Effector CD4-positive, alpha-beta T cell (primary cell): ENCODE results near the gene KIAA1217.
"Not testable (repeated sequence)": the region's sequence is repeated elsewhere in the genome, so short reads cannot be mapped to it uniquely, and the experiment has no call there.

Source experiments
- DNase-seq: peaks from one replicate; pipeline ENCODE4 v3.0.0-alpha.2; 2020

KIAA1217 gene

GRCh38 chr10:24415455-24416125, 206.7 kb downstream of the KIAA1217 start:
- DNase-seq, result no peak

GRCh38 chr10:24416248-24416647, 207.3 kb downstream of the KIAA1217 start:
- no peak for DNase-seq

GRCh38 chr10:24417053-24417452, 208.1 kb downstream of the KIAA1217 start:
- DNase-seq, result no peak

DNA sequence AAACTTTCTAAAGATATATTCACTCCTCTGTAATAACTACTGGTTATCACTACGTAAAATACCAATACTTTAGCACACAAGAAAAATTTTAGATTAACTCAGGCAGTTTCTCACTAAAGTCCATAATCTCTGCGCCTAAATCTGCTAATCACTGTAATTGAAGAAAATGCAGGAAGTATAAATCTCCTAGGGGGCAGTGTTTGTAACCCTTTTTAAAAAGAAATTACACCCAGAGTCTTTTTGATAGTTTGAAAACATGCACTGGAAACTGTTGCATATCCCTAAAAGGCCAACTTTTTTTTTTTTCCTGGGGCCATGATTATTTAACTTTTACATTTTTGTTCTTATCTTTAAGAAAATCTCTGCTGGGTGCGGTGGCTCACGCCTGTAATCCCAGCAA, 209.6 kb downstream of the KIAA1217 start:
- no peak for DNase-seq

DNA sequence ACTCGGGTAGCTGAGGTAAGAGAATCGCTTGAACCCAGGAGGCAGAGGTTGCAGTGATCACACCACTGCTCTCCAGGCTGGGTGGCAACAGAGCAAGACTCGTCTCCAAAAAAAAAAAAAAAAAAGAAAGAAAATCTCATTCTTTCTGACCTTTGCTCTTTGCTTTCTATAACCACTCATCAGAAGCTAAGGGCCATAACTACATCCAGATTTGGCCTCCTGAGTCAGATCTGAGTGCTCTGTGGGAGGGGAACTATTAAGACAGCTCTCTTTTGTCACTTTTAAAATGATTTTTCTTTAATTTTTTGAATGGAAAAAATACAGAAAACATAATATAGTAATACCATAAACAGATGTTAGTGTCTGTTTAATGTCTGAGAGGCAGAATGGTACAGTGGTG, 210.1 kb downstream of the KIAA1217 start:
- DNase-seq, result no peak

DNA sequence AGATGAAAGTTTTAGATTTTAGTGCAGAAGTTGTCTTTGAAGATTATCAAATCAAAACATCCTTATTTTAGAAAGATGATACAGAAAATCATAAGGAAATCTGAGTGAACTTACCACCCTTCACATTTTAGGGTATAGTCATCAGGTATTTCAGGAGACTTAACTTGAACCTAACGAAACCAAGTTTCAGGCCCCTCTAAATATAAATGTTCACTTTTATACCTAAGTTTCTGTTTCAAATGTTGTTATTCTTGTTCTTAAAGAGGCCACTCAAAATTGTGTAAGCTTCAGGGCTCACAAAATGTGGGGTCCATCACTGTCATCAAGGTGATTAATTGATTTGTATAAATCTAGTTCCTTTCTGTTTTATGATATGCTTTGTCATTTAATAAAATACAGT, 216.2 kb downstream of the KIAA1217 start:
- no peak for DNase-seq

DNA sequence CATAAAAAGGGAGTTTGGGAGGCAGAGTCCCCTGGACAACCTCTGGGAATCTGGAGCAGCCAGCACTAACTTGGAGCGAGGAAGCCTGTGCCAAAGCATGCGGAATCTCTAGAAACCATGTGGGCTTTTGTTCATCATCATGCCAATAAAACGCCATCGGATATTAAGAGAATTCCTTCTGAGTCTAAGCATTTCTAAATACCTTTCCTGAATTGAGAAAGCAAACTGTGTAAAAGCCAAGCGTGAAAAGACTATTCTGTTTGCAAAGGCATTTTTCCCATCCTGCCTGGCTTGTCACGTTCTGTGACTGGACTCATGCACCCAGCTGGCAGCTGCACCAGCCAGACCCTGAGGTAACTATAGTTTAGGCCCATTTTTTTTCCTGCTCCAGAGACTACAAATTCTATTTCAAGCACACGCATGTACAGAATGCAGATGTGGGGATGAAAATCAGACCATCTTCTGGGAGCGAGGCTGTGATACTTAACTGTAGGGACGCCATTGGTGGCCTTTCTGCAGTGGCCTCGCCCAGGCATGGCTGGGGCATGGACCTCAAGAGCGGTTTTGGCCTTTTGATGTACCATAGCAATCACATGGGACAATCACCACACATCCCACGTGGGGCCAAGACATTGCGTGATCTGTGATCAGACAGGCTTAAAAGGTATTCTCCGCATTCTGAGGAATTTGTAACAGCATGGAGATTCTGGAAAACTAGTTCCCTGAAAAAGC, 218.9 kb downstream of the KIAA1217 start:
- DNase-seq, result no peak

DNA sequence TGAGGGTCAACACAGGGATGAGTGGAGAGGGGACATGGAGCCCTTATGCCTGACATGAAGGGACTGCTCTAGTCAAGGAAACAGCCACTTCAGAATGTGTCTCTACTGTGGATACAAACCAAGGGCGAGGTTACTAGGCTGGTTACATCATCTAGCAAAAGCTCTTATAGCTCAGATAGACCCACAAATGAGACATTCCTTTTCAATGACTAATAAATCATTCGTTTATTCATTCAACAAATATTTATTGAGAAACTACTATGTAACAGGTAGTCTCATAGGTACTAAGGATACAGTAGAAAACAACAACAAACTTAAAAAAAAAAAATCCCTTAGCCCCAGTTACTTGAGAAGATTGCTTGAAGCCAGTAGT, 219.5 kb downstream of the KIAA1217 start:
- DNase-seq, result no peak

- no peak for DNase-seq
These were observed 221.7 kb downstream of the KIAA1217 start for GRCh38 chr10:24430591-24430990.

DNA sequence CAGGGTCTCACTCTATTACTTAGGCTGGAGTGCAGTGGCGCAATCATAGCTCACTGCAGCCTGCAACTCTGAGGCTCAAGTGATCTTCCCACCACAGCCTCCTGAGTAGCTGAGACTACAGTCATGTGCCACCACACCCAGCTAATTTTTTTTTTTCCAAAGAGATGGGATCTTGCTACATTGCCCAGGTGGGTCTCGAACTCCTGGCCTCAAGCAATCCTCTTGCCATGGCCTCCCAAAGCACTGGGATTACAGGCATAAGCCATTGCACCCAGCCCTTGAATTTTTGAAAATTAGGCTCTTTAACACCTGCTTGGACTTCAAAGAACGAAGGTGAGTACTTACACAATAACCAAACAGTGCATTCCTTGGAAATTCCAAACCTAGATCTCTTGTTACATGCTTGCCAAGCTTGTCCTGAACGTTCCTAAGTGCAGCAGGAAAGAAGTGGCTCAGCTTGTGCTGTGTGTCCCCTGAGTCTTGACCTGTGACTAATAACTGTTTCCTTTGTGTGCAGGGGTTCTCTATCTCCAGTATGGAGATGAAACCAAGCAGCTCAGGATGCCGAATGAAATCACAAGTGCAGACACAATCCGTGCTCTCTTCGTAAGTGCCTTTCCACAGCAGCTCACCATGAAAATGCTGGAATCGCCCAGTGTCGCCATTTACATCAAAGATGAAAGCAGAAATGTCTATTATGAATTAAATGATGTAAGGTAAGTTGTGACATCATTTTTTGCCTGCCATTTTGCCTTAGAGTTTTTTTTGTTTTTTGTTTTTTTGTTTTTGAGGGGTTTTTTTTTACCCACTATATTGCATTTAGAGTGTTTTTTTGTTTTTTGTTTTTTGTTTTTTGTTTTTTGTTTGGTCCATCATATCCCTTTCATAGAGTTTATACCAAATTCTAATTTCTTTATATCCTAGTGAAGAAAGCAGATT, 223.8 kb downstream of the KIAA1217 start:
- no peak for DNase-seq

- DNase-seq, result no peak
These were observed 224.8 kb downstream of the KIAA1217 start for GRCh38 chr10:24433705-24434104.

DNA sequence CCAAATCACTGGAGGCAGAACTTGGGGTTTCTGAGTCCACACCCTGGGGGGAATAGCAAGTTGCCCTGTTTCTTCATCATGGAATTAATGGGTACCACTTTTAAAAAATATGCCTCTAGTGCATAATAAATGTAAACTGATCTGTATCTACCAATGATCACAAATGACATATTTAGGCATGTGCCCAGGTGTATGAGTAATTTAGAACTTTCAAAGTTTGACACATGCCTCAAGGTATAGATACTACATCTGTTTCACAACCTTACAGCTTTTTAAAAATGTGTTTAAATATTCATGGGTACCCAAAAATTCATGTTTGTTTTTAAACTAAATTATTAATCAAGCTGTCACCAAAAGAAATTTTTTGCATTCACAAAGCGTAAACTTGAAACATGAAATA, 226.0 kb downstream of the KIAA1217 start:
- DNase-seq, result no peak

DNA sequence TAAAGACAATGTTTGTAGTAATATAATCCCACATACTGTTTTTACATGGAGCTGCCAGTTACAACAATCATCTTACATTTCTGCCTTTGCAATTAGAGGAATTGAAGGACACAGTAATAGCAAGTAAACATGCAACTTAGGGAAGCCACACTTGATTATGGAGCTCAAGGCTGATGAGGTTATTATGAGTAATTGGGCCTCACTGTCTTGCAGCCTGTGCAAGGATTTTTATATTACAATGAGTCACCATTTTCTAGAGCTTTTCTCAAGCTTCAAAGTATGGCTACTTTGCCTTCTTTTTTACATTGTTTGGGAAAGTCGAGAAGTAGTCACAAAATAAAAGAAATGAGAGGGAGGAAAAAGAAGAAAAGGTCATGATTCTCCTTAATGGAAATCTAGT, 226.4 kb downstream of the KIAA1217 start:
- DNase-seq, result no peak

GRCh38 chr10:24437302-24437701, 228.4 kb downstream of the KIAA1217 start:
- no peak for DNase-seq

DNA sequence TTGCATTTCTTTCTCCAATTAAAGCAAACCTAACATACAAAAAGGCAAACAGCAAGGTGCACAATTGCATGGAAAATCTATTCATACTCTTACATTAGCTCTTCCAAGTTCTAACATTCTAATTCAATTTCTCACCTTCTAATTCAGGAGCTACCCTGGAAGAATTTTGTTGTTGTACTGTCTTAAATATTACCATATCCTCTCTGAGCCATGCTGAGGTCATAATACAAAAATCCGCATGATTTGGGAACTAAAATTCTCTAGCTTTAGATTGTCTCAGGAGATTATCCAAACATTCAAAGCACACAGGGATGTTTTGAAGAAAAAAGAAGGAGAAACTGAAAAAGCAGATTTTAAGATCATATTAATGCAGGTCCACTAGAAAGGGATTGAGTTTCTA, 229.9 kb downstream of the KIAA1217 start:
- DNase-seq, result no peak

DNA sequence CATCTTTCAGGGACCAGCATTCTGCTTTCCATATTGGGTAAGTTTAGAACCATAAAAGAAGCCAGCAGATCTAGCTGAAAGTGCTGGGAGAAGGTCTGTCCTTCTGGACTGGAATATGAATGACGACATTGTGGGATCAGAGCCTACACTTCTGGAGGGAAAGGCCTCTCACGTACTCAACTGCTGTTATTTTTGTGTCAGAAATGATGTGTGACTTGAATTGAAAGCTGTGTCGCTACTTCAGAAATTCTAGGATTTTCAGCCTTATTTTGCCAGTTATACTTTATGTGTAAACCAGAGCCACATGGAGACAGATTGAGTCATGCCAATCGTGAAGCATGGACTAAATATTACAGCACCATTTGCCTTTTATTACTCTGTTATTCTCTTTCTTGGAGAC, 231.0 kb downstream of the KIAA1217 start:
- DNase-seq, result no peak

DNA sequence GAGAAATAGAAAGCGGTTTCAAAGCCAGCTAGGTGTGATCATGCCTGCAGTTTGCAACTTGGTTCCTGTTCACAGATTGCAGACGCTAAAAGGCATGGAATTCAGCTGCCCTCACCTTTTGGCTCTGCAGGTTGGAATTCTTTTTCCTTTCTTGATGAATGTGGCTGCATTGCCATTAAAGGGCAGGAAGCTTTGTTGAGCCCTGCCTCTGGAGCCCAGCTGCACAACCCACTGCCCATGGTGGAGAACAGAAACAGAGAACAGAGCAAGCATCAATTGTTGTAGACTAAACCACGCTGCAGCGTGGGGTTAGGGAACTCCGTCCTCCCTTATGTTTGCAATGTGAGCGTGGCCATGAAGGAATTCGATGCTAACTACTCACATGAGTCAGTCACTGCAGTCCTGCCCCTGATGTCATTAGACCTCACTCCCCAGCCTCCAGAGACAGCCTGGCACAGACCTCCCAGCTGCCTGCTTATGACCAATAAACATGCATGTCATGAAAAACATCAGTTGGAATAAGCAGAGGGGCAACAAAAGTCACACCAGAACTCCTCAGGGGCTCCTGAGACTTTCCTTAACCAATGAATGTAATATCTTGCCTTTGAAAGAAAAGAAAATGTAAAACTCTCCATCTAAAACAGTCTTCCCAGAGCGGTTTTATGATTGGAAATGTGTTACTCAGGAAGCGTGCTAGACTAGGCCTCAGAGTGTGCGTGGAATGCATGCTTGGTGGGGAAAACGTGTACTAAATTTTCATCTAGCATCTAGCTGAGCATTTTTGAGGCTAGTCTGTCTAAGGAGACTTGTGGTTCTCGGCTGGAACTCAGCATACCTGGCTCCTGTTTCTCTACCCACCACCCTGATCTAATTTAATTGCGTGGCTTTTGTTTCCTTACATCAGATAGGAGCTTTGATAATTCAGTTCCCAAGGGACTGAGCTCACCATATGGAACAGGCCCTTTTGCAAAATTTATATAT, 232.2 kb downstream of the KIAA1217 start:
- DNase-seq, result no peak

- no peak for DNase-seq
These were observed 233.3 kb downstream of the KIAA1217 start for GRCh38 chr10:24442234-24442633.

DNA sequence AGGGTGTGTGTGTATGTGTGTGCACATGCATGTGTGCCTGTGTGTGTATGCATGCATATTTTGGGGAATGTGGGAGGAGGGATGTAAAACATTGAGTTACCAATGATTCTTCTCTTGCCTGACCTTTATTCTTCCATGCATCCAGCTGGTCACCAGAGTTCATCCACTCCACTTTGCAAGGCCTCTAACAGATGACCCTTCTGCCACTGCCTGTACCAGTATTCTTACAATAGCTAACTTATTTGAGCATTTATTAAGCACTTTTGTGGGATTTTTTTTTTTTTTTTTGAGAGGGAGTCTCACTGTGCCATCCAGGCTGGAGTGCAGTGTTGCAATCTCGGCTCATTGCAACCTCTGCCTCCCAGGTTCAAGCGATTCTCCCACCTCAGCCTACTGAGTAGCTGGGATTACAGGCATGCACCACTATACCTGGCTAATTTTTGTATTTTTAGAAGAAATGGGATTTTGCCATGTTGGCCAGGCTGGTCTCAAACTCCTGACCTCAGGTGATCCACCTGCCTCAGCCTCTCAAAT, 233.8 kb downstream of the KIAA1217 start:
- DNase-seq, result not testable (repeated sequence)

DNA sequence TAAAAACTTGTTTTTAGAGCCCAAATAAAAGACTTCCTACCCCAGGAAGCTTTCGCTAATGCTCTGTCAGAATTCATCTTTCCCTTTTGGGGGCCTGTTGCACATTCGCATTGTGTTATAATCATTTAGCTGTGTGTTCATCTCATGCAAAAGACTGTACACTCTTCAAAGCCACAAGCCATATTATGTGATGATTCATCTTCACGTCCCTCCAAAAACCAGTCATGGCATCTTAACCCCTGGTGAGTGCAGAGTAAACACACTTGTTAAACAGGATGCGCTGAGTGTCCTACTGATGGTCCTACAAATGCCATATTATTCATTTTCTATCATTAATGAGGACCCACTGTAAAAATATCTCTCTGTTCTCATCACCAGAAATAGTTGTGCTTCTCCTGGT, 235.4 kb downstream of the KIAA1217 start:
- DNase-seq, result no peak

GRCh38 chr10:24445958-24446357, 237.0 kb downstream of the KIAA1217 start:
- DNase-seq, result not testable (repeated sequence)

DNA sequence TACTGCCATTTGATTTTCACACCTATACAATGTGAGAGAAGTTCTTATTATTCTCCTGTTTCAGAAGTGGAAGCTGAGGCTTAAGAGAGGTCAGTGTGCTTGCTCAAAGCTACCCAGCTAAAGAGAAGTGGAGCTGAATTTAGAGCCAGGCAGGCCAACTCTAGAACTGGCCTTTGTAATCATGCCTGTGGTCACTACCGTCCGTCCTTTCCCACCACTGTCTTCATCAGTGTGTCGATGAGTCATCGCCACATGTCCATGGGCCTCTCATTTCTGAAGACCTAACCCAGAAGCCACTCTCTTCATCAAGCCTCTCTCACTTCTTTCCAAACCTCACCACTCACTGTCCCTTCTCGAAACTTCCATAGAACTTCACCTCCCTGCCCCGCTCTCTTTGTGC, 237.8 kb downstream of the KIAA1217 start:
- no peak for DNase-seq
